PC-9 (cell line): Measurements from ENCODE around the gene ANP32A.

Experiments
- EZH2 ChIP-seq: fragments of 200-600 bp; sonication (generic); IDR thresholded peaks from 2 replicates; pipeline ENCODE4 v1.8.0; 2017; ENCODE audit warnings: antibody characterized with exemption, low read depth
- TF ChIP-seq, protein P1 (sequence below): fragments of 200-600 bp; sonication (generic); conservative IDR thresholded peaks from 2 replicates; pipeline ENCODE4 v1.6.1; 2017; ENCODE audit warnings: mixed run types, antibody characterized with exemption, mild to moderate bottlenecking, moderate library complexity

DNA sequence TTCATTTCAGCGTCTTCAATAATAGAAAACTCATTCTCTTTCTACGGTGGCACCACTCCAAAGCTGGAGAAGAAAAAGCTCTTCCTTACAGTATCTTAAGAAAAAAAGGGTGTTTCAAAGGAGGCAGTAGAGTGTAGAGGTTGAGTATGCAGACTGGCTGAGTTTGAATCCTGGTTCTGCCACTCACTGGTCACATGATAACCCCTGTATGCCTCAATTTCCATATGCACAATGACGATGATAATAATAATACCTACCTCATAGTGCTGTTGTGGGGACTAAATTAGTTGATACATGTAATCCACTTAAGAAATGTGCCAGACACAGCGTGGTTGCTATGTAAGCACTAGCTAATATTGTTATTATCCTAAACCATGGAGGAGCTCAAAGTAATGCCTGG lies 4.5 kb downstream of the ANP32A start:
- TF ChIP-seq, protein P1, sequence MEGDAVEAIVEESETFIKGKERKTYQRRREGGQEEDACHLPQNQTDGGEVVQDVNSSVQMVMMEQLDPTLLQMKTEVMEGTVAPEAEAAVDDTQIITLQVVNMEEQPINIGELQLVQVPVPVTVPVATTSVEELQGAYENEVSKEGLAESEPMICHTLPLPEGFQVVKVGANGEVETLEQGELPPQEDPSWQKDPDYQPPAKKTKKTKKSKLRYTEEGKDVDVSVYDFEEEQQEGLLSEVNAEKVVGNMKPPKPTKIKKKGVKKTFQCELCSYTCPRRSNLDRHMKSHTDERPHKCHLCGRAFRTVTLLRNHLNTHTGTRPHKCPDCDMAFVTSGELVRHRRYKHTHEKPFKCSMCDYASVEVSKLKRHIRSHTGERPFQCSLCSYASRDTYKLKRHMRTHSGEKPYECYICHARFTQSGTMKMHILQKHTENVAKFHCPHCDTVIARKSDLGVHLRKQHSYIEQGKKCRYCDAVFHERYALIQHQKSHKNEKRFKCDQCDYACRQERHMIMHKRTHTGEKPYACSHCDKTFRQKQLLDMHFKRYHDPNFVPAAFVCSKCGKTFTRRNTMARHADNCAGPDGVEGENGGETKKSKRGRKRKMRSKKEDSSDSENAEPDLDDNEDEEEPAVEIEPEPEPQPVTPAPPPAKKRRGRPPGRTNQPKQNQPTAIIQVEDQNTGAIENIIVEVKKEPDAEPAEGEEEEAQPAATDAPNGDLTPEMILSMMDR: no peak
- TF ChIP-seq EZH2: no peak
